ENCODE measurements around the gene PAK2. TPM values are rescaled to one million over a fixed set of nuclear protein-coding genes. Genes with fewer than 3 reads are reported as not detected.

The PAK2 gene
- total RNA-seq, 2 experiments from 2014 or later: 79.4 to 81.2 TPM

- Mint-ChIP-seq H3K27ac (peak overlapping the region; percentile 88), H3K4me1 (ENCODE audit: low read depth) (peaks cover 15% of the 10 kb centered on the region), H3K4me3 (no peak overlapping the region), H3K9me3 (no peaks in the 10 kb centered on the region), H3K27me3 (no peaks in the 10 kb centered on the region), H3K36me3 (ENCODE audit: low read depth) (peaks cover 35% of the 10 kb centered on the region)
- peak; percentile 23 for DNase-seq
- TF ChIP-seq CTCF (IDR thresholded peaks at IDR 0.05): no peak
- peak; percentile 71 for ATAC-seq
- ChIA-PET POLR2A (interaction anchor here (1.5 kb wide), 1 partner anchor 10 kb away, joined by 3 read pairs; no protein-coding TSS in a partner anchor), CTCF (interaction anchor here (1.1 kb wide), 1 partner anchor 275 kb away, joined by 4 read pairs; no protein-coding TSS in a partner anchor)
- intact Hi-C loops (cut with micrococcal nuclease): no loop called here
Observed at GRCh38 chr3:196803891-196804468, 64.3 kb downstream of the PAK2 start.

GRCh38 chr3:196804773-196805172, 65.1 kb downstream of the PAK2 start:
- peaks cover 17% of the 10 kb centered on the region for H3K4me1 Mint-ChIP-seq (ENCODE audit: low read depth)
- ATAC-seq (no peak), DNase-seq (no peak)
- H3K9me3 Mint-ChIP-seq: no peaks in the 10 kb centered on the region
- H3K27ac Mint-ChIP-seq: no peak overlapping the region
- H3K36me3 Mint-ChIP-seq (ENCODE audit: low read depth): peaks cover 42% of the 10 kb centered on the region
- no peak for TF ChIP-seq CTCF (IDR thresholded peaks at IDR 0.05)
- H3K4me3 Mint-ChIP-seq: no peak overlapping the region
- POLR2A ChIA-PET: interaction anchor here (0.7 kb wide), 1 partner anchor 193 kb away, joined by 3 read pairs; no protein-coding TSS in a partner anchor
- H3K27me3 Mint-ChIP-seq: no peaks in the 10 kb centered on the region
- intact Hi-C loops (cut with micrococcal nuclease): no loop called here
- CTCF ChIA-PET: interaction anchor here (1.1 kb wide), 1 partner anchor 276 kb away, joined by 4 read pairs; no protein-coding TSS in a partner anchor

GRCh38 chr3:196810963-196811581, 71.4 kb downstream of the PAK2 start:
- Mint-ChIP-seq H3K9me3 (no peaks in the 10 kb centered on the region), H3K27me3 (no peaks in the 10 kb centered on the region), H3K36me3 (ENCODE audit: low read depth) (peaks cover 49% of the 10 kb centered on the region), H3K27ac (peak overlapping the region; percentile 25), H3K4me1 (ENCODE audit: low read depth) (peaks cover 2% of the 10 kb centered on the region), H3K4me3 (no peak overlapping the region)
- POLR2A ChIA-PET: no interaction called here
- ATAC-seq (no peak), DNase-seq (no peak)
- no peak for TF ChIP-seq CTCF (IDR thresholded peaks at IDR 0.05)
- CTCF ChIA-PET: no interaction called here
- intact Hi-C loops (cut with micrococcal nuclease): no loop called here

- H3K27ac Mint-ChIP-seq: no peak overlapping the region
- POLR2A ChIA-PET: no interaction called here
- intact Hi-C loops (cut with micrococcal nuclease): no loop called here
- no peak for ATAC-seq
- no peaks in the 10 kb centered on the region for H3K27me3 Mint-ChIP-seq
- H3K4me3 Mint-ChIP-seq: no peak overlapping the region
- no peaks in the 10 kb centered on the region for H3K9me3 Mint-ChIP-seq
- TF ChIP-seq CTCF (IDR thresholded peaks at IDR 0.05): no peak
- peaks cover 2% of the 10 kb centered on the region for H3K4me1 Mint-ChIP-seq (ENCODE audit: low read depth)
- peaks cover 40% of the 10 kb centered on the region for H3K36me3 Mint-ChIP-seq (ENCODE audit: low read depth)
- CTCF ChIA-PET: no interaction called here
- no peak for DNase-seq
Observed at GRCh38 chr3:196812853-196813252, 73.2 kb downstream of the PAK2 start.

- CTCF ChIA-PET: no interaction called here
- TF ChIP-seq CTCF (IDR thresholded peaks at IDR 0.05): no peak
- intact Hi-C loops (cut with micrococcal nuclease): no loop called here
- Mint-ChIP-seq H3K36me3 (ENCODE audit: low read depth) (peaks cover 34% of the 10 kb centered on the region), H3K4me1 (ENCODE audit: low read depth) (peaks cover 2% of the 10 kb centered on the region), H3K9me3 (no peaks in the 10 kb centered on the region), H3K27me3 (no peaks in the 10 kb centered on the region), H3K4me3 (no peak overlapping the region), H3K27ac (no peak overlapping the region)
- POLR2A ChIA-PET: no interaction called here
- no peak for DNase-seq
- ATAC-seq: no peak
Observed at GRCh38 chr3:196813903-196814302, 74.2 kb downstream of the PAK2 start.

All from activated CD8-positive, alpha-beta T cell treated with anti-CD3 and anti-CD28 coated beads for 36 hours (primary cell).